Endometrial microvascular endothelial cells (primary cell): ENCODE results near the gene MEGF11. TPM values are rescaled to one million over a fixed set of nuclear protein-coding genes. Genes with fewer than 3 reads are reported as not detected.

Experiments
- in situ Hi-C: cut with HindIII; loops from 2 replicates; pipeline ENCODE4 v1.10.0; 2017; ENCODE audit warnings: low sequenced_read_pairs, low pct_unique_long_range_greater_than_20kb; ENCODE audit errors: inconsistent ontology term
- total RNA-seq: library from RNA; depleted of rRNA; stranded (reverse); fragments of >200 nt; gene quantifications from one replicate; pipeline ENCODE4 v1.2.3, GENCODE V29; 2015; ENCODE audit errors: inconsistent ontology term

MEGF11 gene
- total RNA-seq, 1 donor from 2014 or later: not detected

DNA sequence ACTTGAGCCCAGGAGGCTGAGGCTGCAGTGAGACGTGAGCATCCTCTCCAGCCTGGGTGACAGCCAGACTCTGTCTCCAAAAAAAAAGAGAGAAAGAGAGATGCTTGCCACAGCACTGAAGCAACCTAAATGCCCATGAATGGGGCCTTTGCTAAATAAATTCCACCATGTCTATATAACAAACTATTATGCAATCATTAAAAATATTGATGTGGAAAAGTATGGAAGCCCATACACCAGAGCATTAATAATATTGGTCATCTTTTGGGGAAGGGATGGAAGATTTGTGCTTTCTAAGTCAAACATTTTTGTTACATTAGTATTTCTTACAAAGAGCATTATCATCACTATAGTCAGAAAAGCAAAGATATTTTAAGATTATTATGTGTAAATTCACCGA is 116.6 kb downstream of the MEGF11 start:
- in situ Hi-C loops: no loop called here

DNA sequence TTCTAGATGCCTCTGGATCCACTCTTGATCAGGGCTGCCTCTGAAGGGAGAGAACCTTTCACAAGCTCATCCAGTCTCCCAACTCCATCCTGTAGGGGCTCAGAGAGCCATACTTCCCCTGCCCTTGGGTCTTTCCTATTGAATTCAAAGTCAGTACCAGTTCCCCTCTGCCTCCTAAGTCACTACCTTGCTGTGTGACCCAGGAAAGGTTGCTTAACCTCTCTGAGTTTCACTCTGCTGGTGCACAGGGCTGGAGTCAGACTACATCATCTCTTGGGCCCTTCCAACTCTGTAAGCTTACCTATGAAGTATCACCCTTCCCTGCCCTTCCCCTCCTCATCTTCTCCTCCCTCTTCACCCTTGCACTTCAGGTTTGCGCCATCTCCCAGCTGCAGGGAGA is 117.9 kb downstream of the MEGF11 start:
- in situ Hi-C loops: no loop called here

DNA sequence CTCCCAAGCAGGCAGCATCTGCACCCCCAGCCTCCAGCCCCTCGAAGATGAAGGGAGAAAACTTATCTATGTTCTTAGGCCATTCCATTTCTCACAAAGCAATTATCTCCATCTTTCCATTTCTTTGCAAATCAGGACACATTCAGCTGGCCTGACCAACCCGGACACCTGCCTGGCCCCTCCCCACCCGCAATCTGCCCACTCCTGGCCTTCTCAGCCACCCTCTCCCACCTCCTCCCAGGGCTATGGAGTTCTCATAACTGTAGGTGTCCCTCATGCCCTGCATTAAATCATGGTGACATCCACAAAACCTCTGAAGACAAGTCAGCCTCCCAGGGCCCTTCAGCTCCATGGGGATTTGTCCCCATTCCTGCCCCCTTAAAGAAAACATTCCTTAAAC is 119.3 kb downstream of the MEGF11 start:
- in situ Hi-C loops: no loop called here

DNA sequence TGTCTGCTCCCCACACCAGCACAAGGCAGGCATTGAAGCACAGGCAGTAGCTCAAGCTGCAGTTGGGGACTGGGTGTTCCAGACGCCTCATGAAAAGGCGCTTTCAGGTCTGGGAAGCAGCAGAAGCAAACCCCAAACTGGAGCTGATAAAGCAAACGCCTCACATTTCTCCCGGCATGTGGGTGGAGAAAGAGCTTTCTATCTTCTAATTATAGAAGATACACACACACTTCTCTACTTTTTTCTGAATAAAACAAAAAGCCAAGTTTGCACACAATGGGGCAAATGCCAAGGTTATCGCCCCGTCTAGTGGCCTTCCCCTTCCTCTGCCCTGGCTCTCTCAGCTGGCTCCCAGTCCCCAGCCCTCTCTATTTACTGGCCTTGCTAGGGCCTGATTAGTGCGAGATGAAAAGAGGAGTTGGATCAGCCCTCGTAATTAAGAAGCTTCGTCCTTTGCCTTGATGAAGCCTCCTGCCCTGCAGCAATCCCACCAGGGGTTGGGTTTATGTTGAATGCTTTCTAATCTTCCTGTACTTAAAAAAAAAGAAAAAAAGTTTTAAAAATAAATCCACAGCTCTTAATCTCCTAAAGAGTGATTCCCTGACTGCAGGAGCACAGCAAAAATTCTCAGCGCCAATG is 120.2 kb downstream of the MEGF11 start:
- in situ Hi-C loops: no loop called here

DNA sequence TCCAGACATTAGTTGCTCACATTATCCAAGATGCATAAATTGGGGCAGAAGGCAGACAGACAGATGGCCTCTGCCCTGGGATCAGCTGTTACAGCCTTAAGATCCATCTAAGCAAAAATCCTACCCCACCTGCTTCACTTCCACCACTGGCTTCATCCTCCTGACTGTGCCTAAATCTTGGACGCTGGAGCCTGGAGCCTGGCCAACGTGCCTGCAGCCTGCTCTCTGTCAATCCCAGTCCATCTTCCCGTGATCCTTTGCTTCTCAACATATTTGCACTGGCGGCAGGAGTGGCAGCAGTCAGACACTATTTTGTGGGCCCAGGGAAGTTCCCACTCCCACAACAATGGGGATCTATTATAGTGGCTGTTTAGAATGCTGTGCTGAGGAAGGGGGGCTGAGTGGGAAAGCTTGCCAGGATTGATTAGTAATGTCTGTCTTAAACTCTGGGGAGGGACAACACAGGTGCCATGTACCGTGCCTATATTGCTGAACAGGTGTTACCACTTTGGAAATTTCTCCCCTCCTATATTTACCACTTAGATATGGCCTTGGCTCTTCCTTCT is 121.2 kb downstream of the MEGF11 start:
- in situ Hi-C loops: no loop called here

DNA sequence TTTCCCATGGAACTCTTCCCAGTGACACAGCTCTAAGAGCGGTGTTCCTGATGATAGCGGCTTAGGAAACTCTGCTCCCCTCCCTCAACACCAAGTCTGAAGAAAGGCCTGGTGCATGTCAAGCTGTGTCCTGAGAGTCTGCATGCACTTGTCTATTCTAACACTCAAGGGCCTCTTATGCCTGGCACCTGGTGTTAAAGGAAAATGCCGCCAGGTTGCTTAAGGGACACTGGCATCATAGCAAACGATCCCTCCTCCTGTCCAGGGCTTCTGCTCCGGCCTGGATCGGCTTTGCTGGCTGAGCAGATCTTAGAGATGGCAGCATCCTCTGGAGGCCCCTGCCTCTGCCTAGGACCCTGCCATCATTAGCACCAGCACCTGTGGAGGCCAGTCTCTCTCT is 121.7 kb downstream of the MEGF11 start:
- in situ Hi-C loops: no loop called here

DNA sequence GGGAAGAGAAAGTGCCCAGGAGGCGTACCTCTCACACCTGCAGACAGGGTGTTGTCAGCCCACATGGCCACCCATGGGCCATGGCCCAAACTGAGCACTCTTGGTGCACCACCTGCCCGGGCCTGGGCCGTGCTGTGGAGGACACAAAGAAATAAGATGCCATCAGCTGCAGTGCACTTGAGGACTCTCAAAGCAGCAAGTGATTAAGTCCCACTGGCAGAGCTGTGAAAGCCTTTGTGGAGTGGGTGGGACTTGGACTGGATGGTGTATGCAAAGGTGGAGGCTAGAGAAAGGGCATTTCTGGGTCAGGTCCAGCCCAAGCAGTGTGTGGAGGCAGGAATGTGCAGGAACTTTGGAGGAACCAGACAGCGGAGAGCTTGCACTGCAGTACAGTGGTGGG is 122.3 kb downstream of the MEGF11 start:
- in situ Hi-C loops: no loop called here

DNA sequence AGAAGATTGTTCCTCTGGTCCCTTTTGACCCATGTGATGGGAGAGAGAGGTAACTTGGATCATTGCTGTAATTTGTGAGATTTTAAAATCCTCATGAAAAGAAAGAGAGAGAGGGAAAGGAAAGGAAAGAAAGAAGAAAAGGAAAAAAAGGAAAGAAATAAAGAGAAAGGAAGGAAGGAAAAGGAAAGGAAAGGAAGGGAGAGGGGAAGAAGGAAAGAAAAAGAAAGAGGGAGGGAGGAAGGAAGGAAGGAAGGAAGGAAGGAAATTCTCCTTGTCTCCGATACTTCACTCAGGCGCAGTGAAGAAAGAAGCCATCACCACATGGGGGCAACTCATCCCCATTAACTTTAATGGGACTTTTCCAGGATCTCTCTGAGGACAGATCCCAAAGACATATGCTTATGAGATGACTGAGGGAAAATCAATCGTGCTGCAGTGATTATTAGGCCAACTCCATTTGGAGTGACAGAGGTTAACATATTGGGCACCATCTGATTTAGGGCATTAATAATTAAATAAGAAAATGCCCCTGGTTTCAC is 123.0 kb downstream of the MEGF11 start:
- in situ Hi-C loops: no loop called here

DNA sequence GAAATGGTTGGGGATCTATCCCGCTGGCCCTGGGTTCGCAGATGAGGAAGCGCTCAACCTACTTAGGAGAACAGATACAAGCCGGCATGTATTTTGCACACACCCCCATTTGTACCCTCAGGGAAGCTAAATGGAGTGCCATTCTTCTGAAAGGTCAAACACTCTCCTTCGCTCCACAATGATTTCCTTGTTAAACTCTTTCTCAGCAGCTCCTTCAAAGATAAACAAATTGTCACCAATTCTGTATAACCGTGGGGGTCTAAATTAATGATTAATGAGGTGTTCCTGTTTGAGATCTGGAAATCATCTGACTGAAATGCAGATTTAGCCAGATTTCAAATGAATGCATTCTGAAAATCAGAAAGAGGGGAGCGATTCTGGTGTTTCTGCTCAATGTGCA is 124.0 kb downstream of the MEGF11 start:
- in situ Hi-C loops: no loop called here

DNA sequence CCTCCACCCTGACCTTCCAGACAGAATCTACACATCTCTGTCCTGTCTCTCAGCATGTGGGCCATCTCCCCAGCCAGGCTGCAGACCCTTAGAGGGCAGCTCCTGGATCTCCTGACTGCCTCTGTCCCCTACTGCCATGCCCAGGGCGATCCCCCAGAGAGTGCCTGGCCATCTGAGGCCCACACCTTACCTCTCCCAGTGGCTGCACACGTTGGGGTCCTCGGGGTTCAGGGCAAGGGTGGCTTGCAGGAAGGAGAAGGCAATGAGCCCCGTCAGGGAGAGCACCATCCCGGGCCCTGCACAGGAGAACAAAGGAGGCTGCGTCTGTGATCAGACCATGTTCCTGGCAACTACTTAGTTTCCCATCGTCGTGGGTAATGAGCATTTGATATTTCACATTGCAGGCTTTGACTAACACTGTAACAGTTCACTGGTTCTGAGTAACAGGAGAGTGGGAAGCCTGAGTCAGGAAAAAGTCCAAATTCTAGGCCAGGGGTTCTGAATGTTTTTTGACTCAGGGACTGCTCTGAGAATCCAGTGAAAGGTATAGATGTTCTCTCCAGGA is 125.4 kb downstream of the MEGF11 start:
- in situ Hi-C loops: no loop called here

DNA sequence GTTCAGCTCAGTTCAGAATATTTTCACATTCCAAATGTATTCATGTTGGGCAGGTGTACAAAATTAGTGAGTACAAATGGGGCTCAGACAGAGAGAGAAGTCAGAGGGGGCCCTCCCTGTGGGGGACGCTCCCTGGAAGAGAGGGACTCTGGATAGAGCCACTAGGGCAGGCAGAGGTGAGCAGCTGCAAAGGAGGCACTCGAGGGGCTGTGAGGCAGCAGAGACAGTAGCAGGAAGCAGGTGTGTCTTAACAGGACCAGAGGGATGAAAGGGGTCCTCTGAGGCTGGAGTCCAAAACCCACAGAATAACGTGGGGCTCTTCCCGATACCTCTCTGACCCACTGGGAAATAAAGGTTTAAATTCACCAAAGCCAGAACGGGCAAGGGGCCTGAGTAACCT is 127.1 kb downstream of the MEGF11 start:
- in situ Hi-C loops: no loop called here

DNA sequence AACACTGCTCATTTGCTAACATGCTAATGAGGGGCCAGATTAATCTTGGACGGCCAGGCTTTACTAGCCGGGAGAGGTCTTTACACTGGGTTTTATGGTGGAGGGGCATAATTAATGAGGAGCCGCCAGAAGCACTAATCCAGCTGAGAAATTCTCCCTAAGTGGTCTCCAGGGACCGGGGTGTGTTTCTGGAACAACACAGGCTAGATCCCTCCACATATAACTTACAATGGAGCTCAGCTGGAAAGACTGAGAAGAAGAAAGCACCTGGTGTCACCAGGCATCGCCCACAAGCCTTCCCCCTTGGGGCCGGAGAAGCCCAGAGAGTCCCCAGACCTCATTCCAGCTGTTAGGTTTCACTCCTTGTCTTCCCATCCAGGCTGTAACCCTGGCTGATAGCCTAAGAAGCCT is 127.5 kb downstream of the MEGF11 start:
- in situ Hi-C loops: no loop called here

DNA sequence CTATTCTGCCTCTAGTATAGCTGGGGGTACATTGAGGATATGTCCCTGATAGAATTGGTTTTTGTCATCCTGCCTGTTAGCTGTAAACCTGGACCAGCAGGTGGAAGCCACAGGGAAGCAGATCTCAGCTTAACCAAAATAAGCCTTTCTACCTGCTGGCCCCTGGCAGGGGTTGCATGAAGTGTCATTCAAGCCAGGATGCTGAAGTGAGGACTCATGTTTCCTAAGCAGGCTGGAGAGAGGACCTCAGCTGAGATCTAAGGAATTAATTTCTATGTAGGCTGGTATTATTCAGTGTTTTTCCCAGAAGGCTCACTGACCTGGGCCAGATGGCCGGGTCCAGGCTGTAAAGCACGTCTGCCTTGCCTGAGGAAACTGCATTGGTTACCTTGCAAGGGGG is 128.9 kb downstream of the MEGF11 start:
- in situ Hi-C loops: no loop called here

DNA sequence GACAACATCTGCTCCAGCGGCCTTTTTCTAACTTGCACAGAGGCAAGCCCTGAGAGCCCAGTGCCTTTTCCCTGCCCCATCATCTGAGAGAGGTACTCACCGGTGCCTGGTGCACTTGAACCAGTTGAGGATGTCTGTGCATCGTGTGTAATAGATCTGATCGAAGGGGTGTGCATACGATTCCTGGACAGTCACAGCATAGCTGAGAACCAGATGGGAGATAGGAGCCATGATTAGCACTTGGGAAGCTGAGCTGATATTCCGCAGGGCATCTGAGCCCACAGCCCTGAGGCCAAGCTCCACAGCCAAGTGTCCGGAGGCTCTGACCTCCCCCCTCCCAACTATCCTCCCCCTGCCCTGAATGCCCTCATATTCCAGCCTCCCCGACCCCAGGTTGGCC is 129.8 kb downstream of the MEGF11 start:
- in situ Hi-C loops: no loop called here

DNA sequence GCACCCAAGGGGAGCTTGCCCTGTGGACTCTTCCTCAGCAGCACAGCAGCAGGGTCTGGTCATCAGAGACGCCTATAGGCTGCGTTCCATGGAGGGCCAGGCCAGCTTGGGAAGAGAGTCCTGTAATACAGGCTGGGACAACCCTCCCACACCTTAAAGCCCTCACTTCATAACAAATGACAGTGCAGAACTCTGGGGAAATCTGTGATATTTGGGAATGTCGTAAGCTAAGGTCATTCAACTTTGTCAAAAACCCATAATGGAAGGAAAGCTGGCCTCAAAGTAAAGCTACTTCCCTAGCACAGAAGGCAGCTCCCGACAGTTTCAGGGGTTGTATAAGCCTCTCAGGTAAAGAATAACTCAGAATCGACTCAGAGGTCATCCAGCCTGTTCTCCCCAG is 133.1 kb downstream of the MEGF11 start:
- in situ Hi-C loops: no loop called here

DNA sequence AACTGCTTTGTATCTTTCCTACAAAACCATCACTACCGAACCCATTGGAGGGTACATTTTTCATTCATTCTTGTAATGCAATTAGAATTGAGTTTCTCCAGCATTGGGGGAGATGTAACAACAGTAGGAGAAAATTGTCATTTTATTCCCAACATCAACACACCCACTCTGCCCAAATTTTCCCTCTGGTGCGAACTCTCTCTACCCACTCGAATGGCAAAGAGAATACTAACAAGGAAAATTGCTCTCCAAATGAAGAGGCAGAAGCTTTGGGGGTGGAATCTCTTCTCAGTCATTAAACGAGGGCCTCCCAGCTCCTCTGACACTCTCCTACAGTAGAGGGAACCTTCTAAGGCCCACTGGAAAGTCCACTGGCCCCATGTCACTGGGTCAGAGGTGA is 135.7 kb downstream of the MEGF11 start:
- in situ Hi-C loops: no loop called here

DNA sequence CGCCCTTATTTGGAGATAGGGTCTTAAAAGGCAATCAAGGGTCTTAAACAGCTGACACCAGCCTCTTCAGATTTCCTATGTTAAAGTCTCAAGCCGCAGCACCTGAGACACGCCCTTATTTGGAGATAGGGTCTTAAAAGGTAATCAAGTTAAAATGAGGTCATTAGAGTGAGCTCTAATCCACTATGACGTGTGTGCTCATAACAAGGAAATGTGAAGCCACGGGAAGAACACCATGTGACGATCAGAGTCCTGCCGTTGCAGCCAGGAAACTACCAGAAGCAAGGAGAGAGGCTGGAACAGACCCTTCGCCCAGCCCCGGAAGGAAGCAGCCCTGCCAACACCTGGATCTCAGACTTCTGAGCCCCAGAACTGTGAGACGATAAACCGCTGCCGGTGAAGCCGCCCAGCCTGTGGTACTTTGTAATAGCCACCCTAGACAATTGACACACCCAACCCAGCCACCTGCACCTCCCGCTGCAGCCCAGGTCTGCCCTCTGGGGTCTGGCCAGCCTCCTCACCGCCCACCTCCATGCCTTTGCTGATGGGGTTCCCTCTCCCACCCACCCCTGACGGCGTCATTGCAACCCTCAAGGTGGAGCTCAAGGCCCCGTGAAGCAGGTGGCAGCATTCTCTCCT is 137.9 kb downstream of the MEGF11 start:
- in situ Hi-C loops: no loop called here

DNA sequence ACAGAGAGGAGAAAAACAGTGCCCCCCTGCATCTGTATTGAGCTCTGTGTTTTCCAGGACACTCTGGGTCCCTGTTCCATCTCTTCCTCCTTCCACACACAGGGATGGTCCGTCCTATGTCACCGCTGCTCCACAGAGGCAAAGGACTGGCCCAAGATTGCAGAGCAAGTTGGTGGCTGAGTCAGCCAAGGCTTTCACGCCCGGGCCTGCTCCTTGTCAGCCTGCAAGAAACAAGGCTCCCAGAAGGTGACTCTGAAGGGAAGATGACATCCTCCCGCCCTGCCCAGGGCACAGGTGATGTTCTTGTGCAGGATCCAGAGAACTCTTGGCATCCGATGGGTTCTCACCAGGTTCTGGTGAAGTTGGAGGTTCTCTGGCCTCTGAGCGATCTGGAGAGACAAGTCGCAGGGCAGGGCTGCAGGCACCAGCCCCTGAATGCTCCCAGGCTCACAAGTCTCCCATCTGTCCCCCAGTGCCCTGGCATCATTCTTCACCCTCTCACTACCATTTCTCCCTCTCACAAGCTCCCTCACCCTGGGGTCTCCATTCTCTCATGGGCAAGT is 138.6 kb downstream of the MEGF11 start:
- in situ Hi-C loops: no loop called here

DNA sequence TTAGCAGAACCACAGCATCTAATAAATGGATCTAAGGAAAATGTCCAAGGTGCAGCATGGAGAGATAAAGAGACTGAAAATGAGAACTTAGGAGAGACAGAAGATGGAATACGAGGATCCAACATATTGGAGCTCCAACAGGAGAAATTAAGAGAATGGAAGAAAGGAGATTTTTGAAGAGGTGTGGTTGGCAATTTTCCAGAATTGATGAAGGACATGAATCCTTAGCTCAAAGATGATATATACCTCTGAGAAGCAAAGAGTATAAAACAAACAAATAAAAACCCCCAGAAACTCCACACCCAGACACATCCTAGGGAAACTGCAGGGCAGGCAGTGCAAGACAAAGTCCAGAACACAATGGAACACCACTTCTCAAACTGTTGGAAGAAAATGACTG is 141.2 kb downstream of the MEGF11 start:
- in situ Hi-C loops: no loop called here

DNA sequence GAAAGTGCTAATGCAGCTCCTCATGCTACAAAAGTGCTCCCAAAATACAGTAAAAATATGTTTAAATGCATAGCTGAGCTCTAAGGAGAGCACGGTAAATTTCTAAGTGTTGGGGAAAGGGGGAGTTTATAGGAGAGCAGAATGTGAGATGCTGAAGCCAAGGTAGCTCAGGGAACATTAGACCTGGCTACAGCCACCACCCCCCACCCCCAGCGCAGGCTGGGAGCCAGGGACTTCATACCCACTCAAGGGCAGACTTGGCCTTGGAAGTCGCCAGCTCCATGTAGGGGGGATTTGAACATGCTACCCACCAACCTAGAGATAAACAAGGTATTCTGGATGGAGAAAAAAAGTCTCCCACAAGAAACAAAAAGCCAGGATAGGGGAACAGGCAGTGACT is 142.2 kb downstream of the MEGF11 start:
- in situ Hi-C loops: no loop called here
